TTC549 (cell line): ENCODE results near the gene KCNMA1.
"Not testable (repeated sequence)": the region's sequence is repeated elsewhere in the genome, so short reads cannot be mapped to it uniquely, and the experiment has no call there.

Experiments
- FAIRE-seq: peaks from 2 replicates; lab custom pipeline; 2012; peaks lifted over from hg19 to GRCh38; lab: Jason Lieb, UNC

Gene KCNMA1

GRCh38 chr10:77661674-77662073, 24.1 kb upstream of the KCNMA1 start:
- FAIRE-seq, result no peak

- no peak for FAIRE-seq
These were observed 23.5 kb upstream of the KCNMA1 start for GRCh38 chr10:77661100-77661499.

- FAIRE-seq, result not testable (repeated sequence)
These were observed 21.6 kb upstream of the KCNMA1 start for GRCh38 chr10:77659046-77659670.

GRCh38 chr10:77653210-77653609, 15.6 kb upstream of the KCNMA1 start:
- FAIRE-seq, result no peak

GRCh38 chr10:77649333-77650331, 12.0 kb upstream of the KCNMA1 start:
- no peak for FAIRE-seq

GRCh38 chr10:77648472-77648871, 10.9 kb upstream of the KCNMA1 start:
- no peak for FAIRE-seq

GRCh38 chr10:77647543-77648293, 10.1 kb upstream of the KCNMA1 start:
- no peak for FAIRE-seq

GRCh38 chr10:77644557-77645243, 7.1 kb upstream of the KCNMA1 start:
- no peak for FAIRE-seq

GRCh38 chr10:77643795-77644468, 6.3 kb upstream of the KCNMA1 start:
- no peak for FAIRE-seq

- FAIRE-seq, result peak; percentile 19
These were observed 4.3 kb upstream of the KCNMA1 start for GRCh38 chr10:77641788-77642397.

- FAIRE-seq, result no peak
These were observed 3.7 kb upstream of the KCNMA1 start for GRCh38 chr10:77641344-77641743.

GRCh38 chr10:77640167-77640566, 2.6 kb upstream of the KCNMA1 start:
- no peak for FAIRE-seq

- no peak for FAIRE-seq
These were observed 2.1 kb upstream of the KCNMA1 start for GRCh38 chr10:77639756-77640155.

GRCh38 chr10:77638321-77639101, 903 bp upstream of the KCNMA1 start:
- FAIRE-seq, result no peak

- no peak for FAIRE-seq
These were observed 559 bp downstream of the KCNMA1 start for GRCh38 chr10:77636967-77637531.

- FAIRE-seq, result no peak
These were observed 1.2 kb downstream of the KCNMA1 start for GRCh38 chr10:77636282-77636966.

GRCh38 chr10:77635402-77636227, 2.0 kb downstream of the KCNMA1 start:
- no peak for FAIRE-seq

- no peak for FAIRE-seq
These were observed 2.7 kb downstream of the KCNMA1 start for GRCh38 chr10:77634939-77635338.
